EH (cell line): ENCODE data around the gene FAHD2A.
"Not testable (repeated sequence)": the region's sequence is repeated elsewhere in the genome, so short reads cannot be mapped to it uniquely, and the experiment has no call there.

Experiments used
- DNase-seq: peaks from one replicate; pipeline ENCODE4 v3.0.0-alpha.2; 2015; ENCODE audit warnings: low read depth

FAHD2A gene, protein sequence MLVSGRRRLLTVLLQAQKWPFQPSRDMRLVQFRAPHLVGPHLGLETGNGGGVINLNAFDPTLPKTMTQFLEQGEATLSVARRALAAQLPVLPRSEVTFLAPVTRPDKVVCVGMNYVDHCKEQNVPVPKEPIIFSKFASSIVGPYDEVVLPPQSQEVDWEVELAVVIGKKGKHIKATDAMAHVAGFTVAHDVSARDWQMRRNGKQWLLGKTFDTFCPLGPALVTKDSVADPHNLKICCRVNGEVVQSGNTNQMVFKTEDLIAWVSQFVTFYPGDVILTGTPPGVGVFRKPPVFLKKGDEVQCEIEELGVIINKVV

DNA sequence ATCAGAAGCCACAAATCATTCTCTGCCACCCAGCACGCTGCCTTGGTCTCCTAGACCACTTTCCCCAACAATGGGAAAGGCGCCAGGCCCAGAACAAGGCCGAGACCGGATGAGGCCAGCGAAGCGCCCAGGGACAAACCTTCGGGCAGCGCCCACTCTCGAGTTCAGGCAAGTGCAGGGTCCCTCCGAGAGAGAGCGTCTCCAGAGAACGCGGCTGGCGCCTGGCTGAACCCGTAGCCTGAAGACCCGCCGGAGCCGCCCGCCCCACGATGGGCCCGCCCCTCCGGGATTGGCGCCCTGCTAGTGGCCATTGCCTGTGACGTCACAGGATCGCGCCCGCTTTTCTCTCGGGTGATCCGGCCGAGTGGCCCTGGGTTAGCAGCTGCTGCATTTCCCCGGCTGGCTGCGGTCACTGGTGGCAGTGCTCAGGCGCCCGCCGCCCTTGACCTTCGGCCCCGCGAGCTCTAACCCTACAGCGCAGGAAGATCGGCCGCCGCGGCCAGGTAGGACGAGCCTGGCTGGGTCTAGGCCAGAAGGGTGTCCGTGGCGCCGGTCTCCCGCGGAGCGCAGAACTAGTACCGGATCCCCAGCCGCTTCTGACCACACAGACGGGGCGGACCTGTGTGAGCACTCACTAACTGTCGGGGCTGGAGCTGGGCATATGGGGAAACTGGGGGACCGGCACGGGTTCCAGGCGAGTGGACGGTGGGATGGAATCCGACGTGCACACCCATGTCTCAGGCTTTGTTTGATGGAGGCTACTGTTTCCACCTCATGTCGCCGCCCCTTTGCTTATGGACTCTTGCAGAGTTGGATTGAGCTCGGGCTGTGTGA lies at the start of gene FAHD2A:
FAHD2A (plus strand) TSS at position 339 of the 834 bp plus-strand sequence. CDS start 2,851 bp downstream, outside the sequence.
- DNase-seq: peak; percentile 92

DNA sequence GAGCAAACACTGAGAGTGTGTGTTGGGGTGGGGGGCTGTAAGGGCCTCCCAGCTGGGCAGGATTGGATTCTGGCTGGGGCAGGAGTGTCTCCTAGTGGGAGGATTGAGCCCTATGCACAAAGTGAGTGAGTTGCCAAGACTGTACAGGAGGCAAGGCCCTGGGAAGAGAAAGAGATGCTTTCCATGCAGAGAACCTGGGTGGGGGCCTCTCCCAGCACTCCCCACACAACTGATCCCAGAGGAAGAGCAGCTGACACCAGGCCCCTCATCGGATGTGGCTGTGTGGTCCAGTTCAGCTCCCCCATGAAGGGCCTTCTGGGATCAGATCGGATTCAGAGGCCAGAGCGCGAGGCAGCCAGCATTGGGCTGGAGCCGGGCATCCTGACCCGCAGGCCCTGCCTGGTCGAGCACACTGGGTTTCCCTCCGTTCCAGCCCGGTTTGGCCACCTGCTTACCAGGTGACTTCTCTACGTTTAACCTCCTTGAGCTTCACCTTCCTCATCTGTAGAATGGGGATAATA lies 49.4 kb upstream of the FAHD2A start:
- DNase-seq: no peak

DNA sequence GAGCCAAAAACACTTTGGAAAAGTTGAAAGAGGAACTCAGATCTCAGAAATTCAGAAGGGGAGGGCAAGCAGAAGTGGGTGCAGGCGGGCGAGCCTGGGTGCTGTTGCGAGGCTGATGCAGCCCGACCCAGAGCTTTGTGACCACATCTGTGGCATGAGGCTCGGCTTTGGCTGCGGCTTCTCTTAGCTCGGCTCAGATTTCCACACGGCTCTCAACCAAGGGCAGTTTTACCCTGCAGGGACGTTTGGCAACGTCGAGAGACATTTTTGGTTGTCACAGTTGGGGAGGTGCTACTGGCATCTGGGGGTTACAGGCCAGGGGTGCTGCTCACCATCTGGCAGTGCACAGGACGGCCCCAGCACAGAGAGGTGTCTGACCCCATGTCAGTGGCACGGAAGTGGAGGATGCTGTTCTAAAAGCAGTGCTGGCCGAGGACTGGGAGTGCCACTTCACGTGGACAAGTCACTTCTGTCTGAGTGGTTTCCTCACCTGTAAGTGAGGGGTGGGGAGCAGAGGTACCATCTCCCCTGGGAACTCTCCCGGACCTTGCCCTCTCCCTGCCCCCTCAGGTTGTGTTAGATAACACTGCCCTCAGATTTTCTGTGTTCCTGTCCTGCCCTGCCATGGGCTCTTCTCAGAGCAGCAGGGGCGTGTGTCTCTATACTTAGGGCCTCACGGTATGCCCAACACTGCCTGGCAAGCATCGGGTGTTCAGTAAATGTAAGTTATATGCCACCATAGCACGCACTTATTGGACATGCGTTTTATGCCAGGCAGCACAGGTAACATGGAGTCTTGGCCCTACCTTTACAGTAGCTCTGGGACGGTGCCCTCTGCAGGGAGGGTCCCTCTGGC lies 48.7 kb upstream of the FAHD2A start:
- DNase-seq: no peak

DNA sequence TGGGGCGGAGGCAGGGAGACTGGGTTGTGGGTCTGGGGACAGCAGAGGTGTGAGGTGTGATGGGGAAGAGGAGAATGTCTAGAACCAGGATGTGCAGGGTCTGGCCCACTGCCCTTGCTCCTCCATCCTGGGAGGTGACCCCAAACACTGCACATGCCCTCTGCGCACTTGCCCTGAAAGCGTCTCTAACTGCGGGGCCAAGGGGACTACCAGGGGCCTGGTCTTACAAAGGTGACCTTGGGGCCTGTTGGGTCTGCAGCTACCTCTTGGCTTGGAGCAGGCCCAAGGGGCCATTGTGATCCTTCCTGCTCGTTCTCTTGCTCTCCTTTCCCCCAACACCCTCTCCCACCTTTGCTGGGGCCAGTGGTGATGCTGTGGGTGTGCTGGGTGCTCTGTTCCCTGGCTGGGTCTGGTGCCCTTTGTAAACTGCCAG lies 48.0 kb upstream of the FAHD2A start:
- DNase-seq: no peak

DNA sequence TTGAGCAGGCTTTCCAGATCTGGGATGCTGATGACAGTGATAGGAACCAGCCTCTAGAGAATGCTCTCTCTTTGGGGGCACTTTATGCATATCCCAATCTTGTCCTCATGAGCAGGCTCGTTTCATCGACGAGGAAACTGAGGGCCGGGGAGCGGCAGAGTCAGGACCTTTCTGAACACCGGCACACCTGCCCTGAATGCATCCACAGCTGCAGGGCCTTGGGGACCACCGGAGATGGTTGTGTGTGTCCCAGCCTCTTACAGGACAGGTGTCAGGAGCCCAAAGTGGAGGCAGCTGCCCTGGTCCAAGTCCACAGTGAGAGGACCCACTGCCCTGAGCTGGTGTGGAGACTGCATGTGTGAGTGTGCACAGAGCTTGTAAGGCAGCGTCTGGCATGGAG lies 47.6 kb upstream of the FAHD2A start:
- DNase-seq: no peak

DNA sequence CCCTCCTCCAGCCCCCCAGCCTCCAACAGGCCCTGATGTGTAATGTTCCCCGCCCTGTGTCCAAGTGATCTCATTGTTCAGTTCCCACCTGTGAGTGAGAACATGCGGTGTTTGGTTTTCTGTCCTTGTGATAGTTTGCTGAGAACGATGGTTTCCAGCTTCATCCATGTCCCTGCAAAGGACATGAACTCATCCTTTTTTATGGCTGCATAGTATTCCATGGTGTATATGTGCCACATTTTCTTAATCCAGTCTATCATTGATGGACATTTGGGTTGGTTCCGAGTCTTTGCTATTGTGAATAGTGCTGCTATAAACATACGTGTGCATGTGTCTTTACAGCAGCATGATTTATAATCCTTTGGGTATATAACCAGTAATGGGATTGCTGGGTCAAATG lies 47.0 kb upstream of the FAHD2A start:
- not testable (repeated sequence) for DNase-seq

DNA sequence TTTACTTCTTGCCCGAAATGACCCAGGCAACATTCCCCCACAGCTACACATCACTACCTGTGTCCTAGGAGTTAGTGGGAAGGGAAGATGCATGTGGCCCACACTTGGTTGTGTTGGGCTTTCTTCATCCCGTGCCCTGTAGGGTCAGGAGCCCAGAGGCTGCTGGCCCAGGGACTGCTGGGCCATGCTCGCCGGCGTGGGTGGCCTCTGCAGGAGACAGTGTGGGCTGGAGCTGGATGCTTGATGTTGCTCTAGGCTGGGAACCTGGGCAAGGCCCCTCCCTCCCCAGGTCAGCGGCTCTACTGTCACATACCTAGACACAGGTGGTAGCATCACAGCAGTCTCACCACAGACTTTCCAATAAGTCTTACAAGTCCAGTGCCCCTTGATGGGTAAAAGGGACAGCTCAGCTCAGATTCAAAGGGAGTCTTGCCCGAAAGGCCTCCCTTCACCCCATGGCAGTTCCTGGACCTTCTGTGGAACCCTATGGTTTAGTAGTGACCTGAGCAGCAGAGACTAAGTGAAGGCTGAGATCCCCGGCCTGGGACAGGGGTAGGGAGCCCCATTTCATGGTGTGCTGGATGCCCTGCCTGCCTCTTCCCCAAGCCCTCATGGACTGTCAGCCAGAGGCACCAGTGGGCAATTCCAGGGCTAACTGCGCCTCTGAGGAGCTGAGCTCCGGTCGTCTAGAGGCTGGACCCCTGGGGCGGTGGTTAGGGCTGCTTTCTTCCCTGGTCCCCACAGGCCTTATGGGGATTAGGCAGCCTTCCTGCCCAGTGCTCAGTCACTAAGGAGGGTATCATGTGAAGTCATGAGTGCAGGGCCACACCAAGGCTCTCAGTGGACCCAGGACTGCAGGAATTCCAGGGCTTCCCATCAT lies 45.4 kb upstream of the FAHD2A start:
- DNase-seq: no peak

DNA sequence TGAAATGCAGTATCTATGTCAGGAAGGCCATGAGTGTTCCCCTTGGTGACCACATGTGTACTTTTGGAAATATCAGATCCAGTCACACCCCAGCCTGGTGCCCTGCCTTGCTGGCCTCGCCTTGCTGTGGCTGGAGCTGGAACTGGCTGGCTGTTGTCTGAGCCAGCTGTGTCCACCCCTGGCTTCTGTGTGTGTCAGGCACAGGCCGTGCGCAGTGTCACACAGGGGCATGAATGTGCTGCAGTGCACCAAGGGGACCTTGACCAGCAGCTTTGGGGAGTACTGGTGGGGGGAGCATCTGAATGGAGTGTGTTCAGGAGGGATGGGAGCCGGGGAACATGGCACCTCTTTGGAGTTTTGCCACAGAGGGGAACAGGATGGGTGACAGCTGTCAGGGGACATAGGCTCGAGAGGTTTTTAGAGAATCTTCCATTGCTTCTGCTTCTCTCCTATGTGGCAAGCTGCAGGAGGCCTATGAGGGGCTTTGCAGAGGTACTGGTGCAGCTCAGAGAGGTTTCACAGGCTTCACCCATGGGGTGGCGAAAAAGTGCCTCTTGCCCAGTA lies 44.7 kb upstream of the FAHD2A start:
- no peak for DNase-seq

DNA sequence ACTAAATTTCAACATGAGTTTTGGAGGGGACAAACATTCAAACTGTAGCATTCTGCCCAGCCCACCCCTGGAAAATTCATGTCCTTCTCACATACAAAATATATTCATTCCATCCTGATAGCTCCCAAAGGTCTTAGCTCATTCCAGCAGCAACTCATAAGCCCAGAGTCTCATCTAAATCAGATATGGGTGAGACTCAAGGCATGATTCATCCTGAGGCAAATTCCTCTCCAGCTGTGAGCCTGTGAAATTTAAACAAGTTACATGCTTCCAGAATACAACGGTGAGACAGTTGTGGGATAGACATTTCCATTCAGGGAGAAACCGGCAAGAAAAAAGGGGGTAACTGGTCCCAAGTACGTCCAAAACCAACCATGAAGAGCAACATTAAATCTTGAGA lies 43.5 kb upstream of the FAHD2A start:
- DNase-seq: peak; percentile 86

DNA sequence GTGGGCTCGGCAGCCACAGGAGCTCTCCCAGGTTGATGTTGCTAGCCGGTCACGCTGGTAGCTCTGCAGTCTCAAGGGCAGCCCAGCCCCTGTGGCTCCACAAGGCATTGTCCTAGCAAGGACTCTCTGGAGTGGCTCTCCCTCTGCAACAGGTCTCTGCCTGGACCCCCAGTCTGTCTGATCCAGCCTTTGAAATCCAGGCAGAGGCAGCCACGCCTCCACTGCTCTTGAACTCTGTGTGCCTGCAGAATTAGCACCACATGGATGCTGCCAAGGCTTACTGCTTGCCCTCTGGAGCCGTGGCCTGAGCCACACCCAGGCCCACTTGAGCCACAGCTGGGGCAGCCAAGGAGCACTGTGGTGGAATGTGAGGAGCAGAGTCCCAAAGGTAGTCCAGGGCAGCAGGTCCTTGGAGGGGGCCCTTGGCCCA lies 43.0 kb upstream of the FAHD2A start:
- no peak for DNase-seq

DNA sequence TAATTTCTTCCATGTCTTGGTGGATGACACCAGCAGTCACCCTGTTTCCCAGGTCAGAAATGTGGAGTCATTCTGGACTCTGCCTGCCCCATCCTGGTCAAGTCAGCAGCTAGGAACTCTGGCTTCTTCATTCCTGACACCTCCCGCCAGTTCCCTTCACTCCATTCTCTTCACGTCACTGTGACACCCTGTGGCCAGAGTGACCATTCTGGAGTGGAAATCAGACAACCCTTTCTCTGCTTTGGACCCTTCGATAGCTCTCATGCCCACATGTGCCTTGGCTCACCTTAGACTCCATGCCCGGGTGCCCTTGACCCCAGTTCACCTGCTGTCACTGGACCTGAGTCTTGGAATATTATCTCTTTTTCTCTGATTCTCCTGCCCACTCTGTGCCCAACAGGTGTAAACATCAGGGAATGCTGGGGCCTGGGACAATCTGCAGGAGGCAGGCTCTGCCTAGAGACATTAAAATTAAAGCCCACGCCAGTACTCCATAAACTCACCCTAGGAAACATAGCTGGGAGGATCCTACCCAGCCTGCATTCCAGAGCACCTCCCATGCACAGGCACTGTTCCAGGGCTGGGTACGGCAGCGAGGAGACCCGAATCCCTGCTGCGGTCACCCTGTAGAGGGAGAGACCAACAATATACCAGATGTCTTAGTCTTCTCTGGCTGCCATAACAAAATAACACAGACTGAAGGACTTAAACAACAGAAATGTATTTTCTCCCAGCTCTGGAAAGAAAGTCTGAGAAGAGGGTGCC lies 41.1 kb upstream of the FAHD2A start:
- no peak for DNase-seq

DNA sequence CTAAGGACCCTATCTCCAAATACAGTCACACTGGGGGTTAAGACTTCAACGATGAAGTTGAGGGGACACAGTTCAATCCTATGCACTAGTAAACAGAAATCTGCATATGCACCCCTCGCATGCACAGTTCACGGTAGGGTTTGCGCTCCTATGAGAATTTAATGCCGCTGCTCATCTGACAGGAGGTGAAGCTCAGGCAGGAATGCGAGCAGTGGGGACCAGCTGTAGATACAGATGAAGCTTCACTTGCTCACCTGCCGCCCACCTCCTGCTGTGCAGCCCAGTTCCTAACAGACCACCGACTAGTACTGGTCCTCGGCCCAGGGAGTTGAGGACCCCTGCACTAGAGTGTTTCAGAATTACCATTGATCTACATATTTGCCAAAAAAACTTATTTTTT lies 40.0 kb upstream of the FAHD2A start:
- no peak for DNase-seq

DNA sequence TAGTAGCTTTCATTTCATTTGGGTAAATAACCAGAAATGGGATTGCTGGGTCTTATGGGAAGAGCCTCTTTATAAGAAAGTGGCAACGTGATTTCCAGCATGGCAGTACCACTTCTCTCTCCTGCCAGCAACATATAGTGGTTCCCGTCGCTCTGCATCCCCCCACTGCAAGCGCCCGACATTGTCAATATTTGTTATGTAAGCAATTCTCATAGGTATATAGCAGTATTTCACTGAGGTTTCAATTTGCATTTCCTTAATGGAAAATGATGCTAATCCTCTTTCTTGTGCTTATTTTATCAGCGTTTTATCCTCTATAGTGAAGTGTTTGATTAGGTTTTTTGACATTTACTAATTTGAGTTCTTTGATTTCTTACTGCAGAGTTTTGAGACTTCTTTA lies 36.0 kb upstream of the FAHD2A start:
- DNase-seq: no peak

DNA sequence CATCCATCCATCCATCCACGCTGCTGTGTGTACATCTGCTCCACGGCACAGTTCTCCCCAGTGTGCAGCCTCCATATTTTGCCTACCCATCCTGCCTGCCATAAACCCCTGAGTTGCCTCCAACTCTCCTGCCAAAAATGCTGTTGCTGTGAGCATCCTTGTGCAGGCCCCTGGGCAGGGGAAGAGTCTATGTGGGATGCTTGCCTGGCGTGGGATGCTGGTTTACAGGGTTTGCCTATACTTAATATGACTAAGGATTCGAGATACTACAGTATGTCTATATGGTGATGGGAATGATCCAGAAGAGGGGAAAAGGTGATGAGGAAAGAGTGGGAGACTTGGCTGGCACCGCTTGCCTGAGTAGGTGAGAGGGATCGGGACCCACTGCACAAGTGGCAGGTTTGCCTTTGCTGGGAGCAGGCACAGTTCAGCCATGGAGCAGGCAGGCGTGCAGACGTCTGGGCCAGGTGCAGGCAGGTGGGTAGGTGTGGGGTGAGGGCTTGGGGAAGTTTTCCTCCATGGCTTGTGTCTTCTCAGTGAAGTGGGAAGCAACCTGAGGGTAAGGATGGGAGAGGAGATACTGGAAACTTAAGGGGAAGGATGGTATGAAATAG lies 30.2 kb upstream of the FAHD2A start:
- DNase-seq: no peak

DNA sequence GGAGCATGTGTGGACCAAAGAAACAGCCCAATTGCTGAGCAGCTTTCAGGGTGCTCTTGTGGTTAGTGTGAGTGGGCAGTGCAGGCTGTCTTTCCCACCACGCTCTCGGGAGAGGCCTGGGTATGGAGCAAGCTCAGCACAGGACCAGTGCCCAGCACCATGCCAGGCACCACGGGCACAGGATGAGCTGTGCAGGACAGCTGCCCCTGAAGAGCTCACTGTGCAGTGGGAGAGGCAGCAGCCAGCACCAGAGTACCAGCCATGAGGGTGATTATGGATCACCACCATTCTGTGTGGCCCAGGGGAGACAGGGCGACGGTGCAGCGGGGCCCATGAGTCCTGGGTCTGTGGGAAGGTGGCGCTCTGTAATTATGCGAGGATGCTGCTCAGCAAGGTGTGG lies 29.7 kb upstream of the FAHD2A start:
- no peak for DNase-seq

DNA sequence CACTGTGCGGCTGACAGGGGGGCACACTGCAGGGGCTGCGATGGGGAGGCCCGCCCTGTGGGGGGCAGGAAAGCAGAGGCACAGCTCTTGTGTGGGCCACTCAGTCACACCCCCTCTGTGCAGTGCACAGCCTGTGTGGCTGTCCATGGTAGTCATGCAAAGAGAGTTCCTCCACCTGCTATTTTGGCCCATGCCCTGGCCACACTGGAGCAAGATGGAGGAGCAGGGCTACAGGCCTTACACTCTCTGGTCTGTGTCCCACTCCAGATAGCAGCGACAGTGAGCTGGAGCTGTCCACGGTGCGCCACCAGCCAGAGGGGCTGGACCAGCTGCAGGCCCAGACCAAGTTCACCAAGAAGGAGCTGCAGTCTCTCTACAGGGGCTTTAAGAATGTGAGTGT lies 28.5 kb upstream of the FAHD2A start:
- no peak for DNase-seq

DNA sequence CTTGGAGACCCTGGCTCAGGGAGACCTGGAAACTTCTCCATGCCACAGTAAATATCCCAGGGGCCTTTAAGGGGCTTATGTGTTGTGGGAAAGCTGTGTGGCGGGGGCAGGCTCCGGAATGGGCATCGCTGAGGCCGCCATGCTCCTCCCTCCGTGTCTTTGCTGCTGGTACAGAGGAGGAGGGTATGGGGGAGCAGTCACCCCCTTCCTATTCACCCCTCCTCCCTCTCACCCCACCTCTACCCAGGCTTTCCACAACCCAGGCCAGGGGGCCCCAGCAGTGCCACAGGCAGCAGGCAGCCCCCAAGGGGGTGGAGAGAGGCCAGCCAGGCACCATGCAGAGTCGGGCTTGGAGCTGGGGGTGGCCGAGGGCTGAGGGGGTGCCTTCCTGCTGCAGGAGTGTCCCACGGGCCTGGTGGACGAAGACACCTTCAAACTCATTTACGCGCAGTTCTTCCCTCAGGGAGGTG lies 28.0 kb upstream of the FAHD2A start:
- DNase-seq: no peak

DNA sequence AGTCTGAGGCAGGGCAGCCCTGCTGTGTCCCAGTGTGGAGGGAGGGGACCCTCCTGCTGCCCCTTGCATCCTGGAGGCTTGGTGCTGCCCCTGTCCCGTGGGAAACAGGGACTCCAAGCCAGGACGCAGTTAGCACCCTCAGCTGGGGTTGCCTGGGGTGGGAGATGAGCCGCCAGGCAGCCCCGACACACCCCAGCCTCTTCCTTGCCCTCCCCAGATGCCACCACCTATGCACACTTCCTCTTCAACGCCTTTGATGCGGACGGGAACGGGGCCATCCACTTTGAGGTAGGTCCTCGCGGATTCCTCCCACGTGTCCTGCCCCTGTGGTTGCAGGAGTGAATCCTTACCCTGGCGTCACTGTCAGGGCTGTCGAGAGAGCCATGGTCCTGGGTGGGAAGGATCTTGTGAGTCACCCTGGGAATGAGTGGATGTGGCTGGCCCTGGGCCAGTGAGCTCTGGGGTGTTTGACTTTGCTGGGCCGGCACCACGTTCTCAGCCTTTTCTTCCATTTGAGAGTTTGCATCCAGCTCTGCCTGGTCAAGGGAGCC lies 27.5 kb upstream of the FAHD2A start:
- DNase-seq: peak; percentile 47

DNA sequence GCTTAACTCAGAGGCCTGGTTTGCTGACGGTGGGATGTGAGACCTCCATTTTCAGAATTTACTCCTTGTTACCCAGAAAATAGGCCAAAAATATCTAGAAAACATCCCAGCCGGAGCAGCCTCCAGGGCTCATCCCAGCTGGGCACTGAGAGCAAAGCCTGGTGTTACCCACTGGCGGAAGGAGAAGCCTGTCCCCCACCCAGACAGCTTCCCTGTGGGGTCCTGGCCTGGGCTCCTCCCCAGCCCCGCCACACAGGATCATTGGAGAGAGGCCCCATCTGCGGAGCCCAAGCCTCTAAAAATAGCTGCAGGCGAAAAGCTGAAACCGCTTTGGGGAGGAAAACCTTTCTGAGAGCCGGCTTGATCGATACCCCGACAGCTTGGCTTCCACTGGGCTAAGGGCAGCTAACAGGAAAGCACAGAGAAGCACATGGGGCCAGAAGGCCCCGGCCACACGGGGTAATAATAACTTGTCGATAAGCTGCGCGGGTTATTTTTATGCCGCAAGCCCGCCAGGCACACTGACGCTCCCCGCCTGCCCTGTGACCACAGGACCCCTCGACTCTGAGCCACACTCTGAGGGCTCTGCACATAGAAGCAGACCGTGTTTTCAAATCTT lies 26.9 kb upstream of the FAHD2A start:
- no peak for DNase-seq
